Stimulated activated CD4-positive, alpha-beta T cell treated with anti-CD3 and anti-CD28 coated beads, Interleukin-12 subunit alpha, Interleukin-12 subunit beta, amount 100 ng/mL, for 24 hours (primary cell): ENCODE data around the gene PPWD1.
"Not testable (repeated sequence)": the region's sequence is repeated elsewhere in the genome, so short reads cannot be mapped to it uniquely, and the experiment has no call there.

Source experiments
- DNase-seq, 2 experiments: peaks; one replicate each; pipeline ENCODE4 v3.0.0-alpha.2; 2020; ENCODE audit warnings: low read depth in 2 of 2

Gene PPWD1

GRCh38 chr5:65562731-65563701 lies at the start of gene PPWD1, which contains the start of gene CENPK:
TSS of gene PPWD1 (plus strand) at chr5:65563296. CDS start at chr5:65563311, 15 bp downstream.
TSS of gene CENPK (minus strand) at chr5:65563168. CDS start at chr5:65554907, 8,261 bp downstream.
- DNase-seq: peak; percentile 89 to 93

- DNase-seq: no peak
Measured at GRCh38 chr5:65525726-65526125, 37.4 kb upstream of the PPWD1 start.

GRCh38 chr5:65530904-65531303 lies 32.2 kb upstream of the PPWD1 start:
- DNase-seq: no peak

- DNase-seq: no peak
Measured at GRCh38 chr5:65535529-65535987, 27.5 kb upstream of the PPWD1 start.

GRCh38 chr5:65539827-65540226 lies 23.3 kb upstream of the PPWD1 start:
- DNase-seq: no peak

- no peak for DNase-seq
Measured at GRCh38 chr5:65544473-65544872, 18.6 kb upstream of the PPWD1 start.

- DNase-seq: no peak
Measured at GRCh38 chr5:65546141-65546540, 17.0 kb upstream of the PPWD1 start.

GRCh38 chr5:65548281-65548680 lies 14.8 kb upstream of the PPWD1 start:
- no peak for DNase-seq

DNA sequence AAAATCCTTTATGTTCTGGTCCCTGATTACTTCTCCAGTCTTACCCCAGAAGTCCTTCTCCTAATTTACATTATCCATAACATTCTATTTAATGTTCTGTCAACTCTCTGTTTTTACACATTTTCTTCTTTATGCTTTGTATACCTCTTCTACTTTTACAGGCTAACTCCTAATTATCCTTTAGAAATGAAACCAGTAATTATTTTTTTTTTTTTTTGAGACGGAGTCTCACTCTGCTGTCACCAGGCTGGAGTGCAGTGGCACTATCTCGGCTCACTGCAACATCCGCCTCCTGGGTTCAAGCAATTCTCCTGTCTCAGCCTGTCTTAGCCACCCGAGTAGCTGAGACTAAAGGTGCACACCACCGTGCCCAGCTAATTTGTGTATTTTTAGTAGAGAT lies 9.2 kb upstream of the PPWD1 start:
- DNase-seq: no peak

DNA sequence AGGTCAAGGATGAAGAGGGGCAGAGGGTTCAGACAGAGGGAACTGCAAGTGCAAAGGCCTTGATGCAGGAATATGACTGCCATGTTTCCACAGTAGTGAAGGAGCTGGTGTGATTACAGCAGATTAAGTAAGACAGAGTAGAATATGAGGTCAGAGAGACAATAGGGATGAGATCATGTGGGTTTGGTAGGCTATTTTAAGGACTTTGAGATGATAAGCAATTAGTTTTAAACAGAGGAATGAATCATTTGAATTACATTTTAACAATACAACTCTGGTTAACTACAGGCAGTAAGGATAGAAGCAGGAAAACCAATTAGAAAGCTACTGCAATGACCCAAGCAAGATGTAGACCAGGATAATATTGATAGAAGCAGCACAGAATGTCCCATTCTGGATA lies 7.8 kb upstream of the PPWD1 start:
- DNase-seq: no peak

GRCh38 chr5:65556181-65556580 lies 6.9 kb upstream of the PPWD1 start:
- DNase-seq: no peak

GRCh38 chr5:65556718-65557117 lies 6.4 kb upstream of the PPWD1 start:
- no peak for DNase-seq

- DNase-seq: no peak
Measured at GRCh38 chr5:65563777-65564176, 681 bp downstream of the PPWD1 start.

DNA sequence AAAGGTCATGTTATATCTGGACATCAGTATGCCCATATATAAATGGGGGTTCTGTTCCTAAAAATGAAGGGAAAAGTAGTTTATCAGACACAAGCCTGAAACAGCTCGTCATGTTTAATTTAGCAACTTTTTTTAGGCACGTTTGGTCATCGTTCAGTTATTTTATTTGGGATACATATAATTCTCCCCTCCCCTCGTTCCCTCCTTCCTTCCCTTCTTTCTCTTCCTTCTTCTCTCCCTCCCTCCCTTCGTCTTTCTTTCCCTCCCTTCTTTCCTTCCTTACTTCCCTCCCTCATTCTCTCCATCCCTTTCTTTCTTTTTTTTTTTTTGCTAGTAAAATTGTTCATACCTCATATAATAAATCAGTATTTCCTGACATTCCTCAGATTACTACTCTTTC lies 3.4 kb downstream of the PPWD1 start:
- no peak for DNase-seq

- DNase-seq: no peak
Measured at GRCh38 chr5:65570598-65571226, 7.6 kb downstream of the PPWD1 start.

DNA sequence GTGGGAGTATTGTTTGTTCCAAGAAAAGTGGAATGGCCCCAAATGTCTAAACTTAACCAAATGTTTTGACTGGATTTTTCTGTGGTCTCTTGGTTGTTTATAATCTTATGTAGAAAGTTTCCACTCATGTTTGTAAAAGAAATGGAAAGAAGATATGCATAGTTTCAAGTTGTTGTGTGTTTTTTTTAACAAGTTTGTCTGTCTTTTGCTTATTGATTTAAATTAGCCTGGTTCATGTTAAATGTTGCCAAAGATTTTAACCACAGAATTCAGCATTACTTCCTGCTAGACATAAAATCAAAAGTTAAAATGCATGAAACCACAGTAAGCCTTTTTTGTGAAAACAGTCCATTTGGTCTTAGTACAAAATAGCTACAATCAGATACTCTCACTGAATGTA lies 14.0 kb downstream of the PPWD1 start:
- DNase-seq: no peak

DNA sequence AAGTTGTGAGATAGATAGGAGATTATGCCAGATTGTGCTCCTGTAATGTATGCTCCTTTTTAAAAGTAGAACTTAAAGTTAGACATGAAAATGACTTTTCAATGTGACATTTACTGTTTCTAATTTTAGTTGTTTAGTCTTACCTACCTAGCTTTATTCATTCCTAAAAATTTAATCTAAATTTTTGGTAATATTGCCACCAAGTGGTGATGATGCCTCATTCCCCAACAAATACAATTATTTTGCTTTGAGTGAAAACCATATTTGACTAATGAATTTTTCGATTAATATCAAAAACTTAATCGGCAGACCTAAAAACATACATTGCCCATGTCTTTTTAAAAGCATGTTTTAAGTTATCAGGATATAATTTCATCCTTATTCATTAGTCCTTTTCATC lies 25.6 kb downstream of the PPWD1 start:
- no peak for DNase-seq

DNA sequence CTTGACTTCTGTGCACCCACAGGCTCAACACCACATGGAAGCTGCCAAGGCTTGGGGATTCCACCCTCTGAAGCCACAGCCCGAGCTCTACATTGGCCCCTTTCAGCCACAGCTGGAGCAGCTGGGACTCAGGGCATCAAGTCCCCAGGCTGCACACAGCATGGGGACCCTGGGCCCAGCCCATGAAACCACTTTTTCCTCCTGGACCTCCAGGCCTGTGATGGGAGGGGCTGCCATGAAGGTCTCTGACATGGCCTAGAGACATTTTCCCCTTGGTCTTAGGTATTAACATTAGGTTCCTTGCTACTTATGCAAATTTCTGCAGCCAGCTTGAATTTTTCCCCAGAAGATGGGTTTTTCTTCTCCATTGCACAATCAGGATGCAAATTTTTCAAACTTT lies 38.7 kb downstream of the PPWD1 start:
- DNase-seq: not testable (repeated sequence)

- no peak for DNase-seq
Measured at GRCh38 chr5:65611524-65611923, 48.4 kb downstream of the PPWD1 start.

DNA sequence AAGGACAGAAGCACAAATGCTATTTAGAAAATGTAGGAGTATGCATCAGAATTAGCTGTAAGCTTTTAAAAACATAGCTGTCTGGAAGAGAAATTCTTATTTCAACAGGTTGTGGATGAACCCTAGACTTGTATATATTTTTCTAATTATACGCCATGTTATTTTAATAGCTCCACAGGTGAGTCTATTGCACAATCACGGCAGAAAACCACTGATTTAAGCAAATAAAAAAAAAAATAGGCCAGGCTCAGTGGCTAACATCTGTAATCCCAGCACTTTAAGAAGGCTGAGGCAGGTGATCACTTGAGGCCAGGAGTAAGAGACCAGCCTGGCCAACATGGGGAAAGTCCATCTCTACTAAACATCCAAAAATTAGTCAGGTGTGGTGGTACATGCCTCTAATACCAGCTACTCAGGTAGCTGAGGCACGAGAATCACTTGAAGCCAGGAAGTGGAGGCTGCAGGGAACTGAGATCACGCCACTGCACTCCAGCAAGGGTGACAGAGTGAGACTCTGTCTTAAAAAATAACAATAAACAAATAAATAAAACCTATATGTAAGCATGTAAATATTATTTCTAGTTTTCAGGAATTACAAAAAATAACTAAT lies 49.3 kb downstream of the PPWD1 start:
- DNase-seq: no peak

DNA sequence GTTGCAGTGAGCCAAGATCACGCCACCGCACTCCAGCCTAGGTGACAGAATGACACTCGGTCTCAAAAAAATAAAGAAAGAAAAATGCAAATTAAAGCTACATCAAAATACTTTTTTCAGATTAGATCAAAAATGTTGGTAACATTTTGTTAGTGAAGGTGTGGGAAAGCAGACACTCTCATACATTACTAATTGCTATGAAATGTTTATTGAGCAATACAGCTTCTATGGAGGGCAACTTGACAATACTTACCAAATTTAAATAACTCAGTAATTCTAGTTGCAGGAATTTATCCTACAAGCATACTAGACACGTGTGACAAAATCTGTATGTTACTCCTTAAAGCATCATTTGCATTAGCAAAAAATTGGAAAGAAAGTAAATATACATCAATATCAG lies 56.9 kb downstream of the PPWD1 start:
- DNase-seq: no peak

- not testable (repeated sequence) for DNase-seq
Measured at GRCh38 chr5:65621961-65622360, 58.9 kb downstream of the PPWD1 start.
